DMS53 treated with DMSO at 0.1 percent for 48 hours (cell line): ENCODE results near the gene ANKRD28.
"Not testable (repeated sequence)": the region's sequence is repeated elsewhere in the genome, so short reads cannot be mapped to it uniquely, and the experiment has no call there.

Source experiments
- DNase-seq: peaks from one replicate; lab custom pipeline; 2025; ENCODE audit not compliant: unreplicated experiment; lab: John Stamatoyannopoulos, UW

The ANKRD28 gene

GRCh38 chr3:15797642-15798303 is at the start of gene ANKRD28:
Gene ANKRD28 (minus strand): TSS chr3:15797979. CDS start chr3:15796521, 1,458 bp downstream.
- DNase-seq, result no peak

DNA sequence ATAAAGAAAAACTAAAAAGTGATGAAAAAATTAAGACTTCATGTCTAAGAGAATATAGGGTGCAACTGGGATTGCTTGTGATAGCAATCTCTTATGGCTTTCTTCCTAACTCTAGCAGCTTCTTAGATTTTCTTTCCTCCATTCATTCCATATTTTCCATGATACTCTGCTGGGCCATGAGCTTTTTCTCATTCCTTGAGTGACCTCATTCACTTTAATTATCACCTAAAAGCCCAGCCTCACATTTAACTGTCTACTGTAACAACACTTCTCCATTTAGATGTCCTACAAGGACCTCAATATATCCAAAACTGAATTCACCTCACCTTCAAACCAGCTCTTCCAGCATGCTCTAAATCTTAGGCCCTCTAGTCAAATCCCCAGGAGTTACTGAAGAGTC is 49.5 kb upstream of the ANKRD28 start:
- no peak for DNase-seq

DNA sequence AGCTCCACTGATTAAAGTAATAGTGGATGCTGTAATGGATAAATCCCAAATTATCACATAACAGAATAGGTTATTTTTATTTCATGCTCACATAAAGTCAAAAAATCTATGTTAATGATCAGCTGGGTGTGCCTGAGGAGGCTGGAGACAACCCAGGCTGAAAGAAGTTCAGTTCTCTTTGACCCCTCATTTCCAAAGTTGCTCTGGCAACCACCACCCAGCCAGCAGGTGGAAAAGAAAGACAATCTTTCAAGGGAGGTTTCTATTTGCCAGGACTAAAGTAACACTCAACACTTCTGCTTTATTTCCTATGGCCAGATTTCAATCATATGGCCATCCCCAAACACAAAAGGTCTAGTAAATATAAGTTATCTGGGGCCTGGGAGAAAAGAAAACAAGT is 48.8 kb upstream of the ANKRD28 start:
- no peak for DNase-seq

GRCh38 chr3:15845475-15845874 is 47.7 kb upstream of the ANKRD28 start:
- no peak for DNase-seq

GRCh38 chr3:15844889-15845288 is 47.1 kb upstream of the ANKRD28 start:
- no peak for DNase-seq

DNA sequence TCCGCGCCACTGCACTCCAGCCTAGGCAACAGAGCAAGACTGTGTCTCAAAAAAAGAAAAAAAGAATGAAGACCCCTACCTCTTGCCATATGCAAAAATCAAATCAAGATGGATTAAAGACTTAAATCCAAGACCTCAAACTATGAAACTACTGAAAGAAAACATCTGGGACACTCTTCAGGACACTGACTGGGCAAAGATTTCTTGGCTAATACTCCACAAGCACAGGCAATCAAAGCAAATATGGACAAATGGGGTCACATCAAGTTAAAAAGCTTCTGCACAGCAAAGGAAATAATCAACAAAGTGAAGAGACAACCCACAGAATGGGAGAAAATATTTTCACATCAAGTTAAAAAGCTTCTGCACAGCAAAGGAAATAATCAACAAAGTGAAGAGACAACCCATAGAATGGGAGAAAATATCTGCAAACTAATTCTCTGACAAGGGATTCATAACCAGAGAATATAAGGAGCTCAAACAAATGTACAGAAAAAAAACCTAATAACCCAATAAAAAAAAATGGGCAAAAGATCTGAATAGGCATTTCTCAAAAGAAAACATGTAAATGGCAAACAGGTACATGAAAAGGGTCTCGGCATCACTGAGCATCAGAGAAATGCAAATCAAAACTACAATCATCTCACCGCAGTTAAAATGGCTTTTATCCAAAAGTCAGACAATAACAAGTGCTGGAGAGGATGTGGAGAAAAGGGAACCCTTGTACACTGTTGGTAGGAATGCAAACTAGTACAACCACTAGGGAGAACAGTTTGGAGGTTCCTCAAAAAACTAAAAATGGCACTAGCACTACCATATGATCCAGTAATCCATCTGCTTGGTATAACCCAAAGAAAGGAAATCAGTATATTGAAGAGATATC is 43.6 kb upstream of the ANKRD28 start:
- DNase-seq, result not testable (repeated sequence)

DNA sequence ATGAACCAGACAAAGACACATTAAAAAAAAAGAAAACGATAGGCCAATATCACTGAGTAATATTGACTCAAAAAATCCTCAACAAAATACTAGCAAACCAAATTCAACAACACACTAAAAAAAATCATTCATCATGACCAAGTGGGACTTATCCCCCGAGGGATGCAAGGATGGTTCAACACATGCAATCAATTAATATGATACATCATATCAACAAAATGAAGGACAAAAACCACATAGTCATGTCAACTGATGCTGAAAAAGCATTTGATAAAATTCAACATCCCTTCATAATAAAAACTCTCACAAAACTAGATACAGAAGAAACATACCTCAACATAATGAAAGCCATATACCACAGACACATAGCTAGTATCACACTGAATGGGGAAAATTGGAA is 41.8 kb upstream of the ANKRD28 start:
- no peak for DNase-seq

DNA sequence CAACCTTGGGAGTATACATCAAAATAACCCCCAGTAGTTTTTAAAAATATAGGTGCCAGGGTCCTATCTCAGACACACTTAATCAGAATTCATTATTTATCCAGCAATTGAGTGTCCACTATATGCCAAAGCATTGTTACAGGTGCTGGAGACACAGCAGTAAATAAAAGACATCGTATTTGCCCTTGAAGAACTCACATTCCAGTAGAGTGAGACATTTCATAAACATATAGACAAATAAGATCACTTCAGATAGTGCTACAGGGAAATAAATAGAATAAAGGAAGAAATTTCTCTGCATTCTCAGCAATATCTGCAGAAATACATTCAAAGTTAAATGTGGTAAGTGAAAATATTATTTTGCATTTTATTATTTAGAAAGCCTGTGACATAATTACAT is 34.1 kb upstream of the ANKRD28 start:
- DNase-seq, result no peak

- DNase-seq, result no peak
These were observed 27.2 kb upstream of the ANKRD28 start for GRCh38 chr3:15825016-15825415.

- DNase-seq, result no peak
These were observed 25.3 kb upstream of the ANKRD28 start for GRCh38 chr3:15823092-15823491.

- no peak for DNase-seq
These were observed 24.5 kb upstream of the ANKRD28 start for GRCh38 chr3:15822281-15822680.

GRCh38 chr3:15820911-15821310 is 23.1 kb upstream of the ANKRD28 start:
- DNase-seq, result no peak

- DNase-seq, result no peak
These were observed 21.8 kb upstream of the ANKRD28 start for GRCh38 chr3:15819576-15819975.

DNA sequence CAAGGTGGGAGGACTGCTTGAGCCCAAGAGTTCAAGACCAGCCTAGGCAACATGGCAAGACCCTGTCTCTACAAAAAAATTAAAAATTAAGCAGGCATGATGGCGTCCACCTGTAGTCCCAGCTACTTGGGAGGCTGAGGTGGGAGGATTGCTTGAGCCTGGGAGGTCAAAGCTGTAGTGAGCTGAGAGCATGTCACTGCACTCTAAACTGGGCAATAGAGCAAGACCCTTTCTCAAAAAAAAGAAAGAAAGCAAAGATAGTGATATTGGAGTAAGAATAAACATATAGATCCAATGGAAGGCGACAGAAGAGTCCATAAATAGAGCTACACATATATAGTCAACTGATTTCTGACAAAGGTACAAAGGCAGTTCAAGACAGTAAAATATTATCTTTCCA is 21.3 kb upstream of the ANKRD28 start:
- no peak for DNase-seq

GRCh38 chr3:15815696-15816095 is 17.9 kb upstream of the ANKRD28 start:
- DNase-seq, result no peak

- DNase-seq, result not testable (repeated sequence)
These were observed 15.3 kb upstream of the ANKRD28 start for GRCh38 chr3:15813079-15813478.

- DNase-seq, result no peak
These were observed 14.4 kb upstream of the ANKRD28 start for GRCh38 chr3:15812183-15812582.

DNA sequence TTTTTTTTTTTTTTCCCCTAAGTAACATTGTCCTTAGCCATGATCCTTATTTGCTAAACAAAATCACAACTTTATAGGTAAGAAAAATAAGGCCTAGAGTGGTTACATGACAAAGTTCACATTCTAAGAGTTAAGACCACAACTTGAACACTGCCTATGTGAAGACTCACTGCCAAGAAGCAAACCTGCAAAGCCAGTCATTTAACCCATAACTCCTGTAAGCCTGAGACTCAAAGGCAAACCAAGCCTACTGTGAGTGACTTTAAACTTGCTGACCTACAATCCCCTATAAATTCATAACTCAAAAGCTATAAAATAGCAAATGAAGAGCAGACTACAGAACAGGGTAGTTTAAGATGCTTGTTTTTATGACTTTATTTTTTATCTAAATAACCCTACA is 12.9 kb upstream of the ANKRD28 start:
- DNase-seq, result no peak

DNA sequence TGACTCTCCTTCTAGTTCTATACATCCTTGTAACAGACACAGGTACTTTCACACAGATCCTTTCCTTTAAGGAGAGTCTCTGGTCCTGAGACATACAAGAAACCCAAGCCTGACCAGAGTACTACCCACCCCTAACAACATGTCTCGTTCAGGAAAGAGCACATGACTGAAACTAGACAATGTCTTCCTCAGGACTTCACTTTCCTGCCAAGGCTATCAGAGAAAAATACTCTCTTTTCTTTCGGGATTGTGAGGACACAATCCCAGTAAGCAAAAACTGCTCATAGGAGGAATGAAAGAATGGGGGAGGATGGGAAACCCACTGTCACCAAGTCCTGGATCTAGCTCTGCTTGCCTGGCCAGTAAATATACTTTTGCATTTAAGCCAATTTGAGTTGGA is 11.5 kb upstream of the ANKRD28 start:
- no peak for DNase-seq

DNA sequence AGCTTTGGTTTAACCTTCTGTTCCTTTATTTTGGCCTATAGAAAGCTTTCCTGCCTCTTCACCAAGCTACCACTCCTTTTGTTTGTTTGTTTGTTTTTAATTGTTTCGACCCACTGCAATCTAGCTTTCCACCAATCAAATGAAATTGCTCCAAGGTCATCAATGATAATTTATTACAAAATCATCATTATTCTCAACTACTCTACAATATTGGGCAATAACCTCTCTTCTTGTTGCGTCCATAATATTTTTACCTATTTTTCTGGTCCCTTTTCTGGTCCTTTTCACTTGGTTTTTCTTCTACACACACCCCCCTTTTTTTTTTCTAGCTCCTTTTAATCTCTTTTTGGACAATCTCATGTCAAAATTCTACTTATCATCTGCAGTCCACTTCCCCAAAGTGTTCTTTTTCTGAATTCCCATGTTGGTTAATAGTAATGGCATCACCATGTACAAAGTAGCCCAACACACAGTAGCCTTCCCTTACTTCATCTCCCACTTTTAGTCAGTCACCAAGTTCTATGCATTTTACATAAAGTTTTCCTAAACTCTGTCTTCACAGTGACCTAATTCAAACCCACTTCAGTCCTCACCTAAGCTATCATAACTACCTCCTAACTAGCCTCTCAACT is 11.0 kb upstream of the ANKRD28 start:
- DNase-seq, result no peak

GRCh38 chr3:15805756-15806266 is 8.0 kb upstream of the ANKRD28 start:
- no peak for DNase-seq
